ENCODE results near the gene ZNF506. TPM values are rescaled to one million over a fixed set of nuclear protein-coding genes. Genes with fewer than 3 reads are reported as not detected.
"Not testable (repeated sequence)": the region's sequence is repeated elsewhere in the genome, so short reads cannot be mapped to it uniquely, and the experiment has no call there.

ZNF506 gene
- total RNA-seq, 1 donor from 2014 or later = 8.1 TPM

GRCh38 chr19:19805480-19805879, 16.1 kb downstream of the ZNF506 start:
- Mint-ChIP-seq H3K9me3 (ENCODE audit: low read depth) (peaks cover 26% of the 10 kb centered on the region), H3K4me3 (ENCODE audit: unreplicated experiment) (no peak overlapping the region), H3K27ac (ENCODE audit: unreplicated experiment) (no peak overlapping the region), H3K27me3 (ENCODE audit: low read depth) (no peaks in the 10 kb centered on the region), H3K36me3 (ENCODE audit: low read depth) (peaks cover 29% of the 10 kb centered on the region), H3K4me1 (ENCODE audit: low read depth) (no peaks in the 10 kb centered on the region)
- TF ChIP-seq CTCF (IDR thresholded peaks at IDR 0.05) = no peak
- DNase-seq (ENCODE audit: low spot score) = no peak

GRCh38 chr19:19788015-19788414, 33.5 kb downstream of the ZNF506 start:
- no peak for TF ChIP-seq CTCF (IDR thresholded peaks at IDR 0.05)
- Mint-ChIP-seq H3K27me3 (ENCODE audit: low read depth) (no peaks in the 10 kb centered on the region), H3K27ac (ENCODE audit: unreplicated experiment) (no peak overlapping the region), H3K4me1 (ENCODE audit: low read depth) (no peaks in the 10 kb centered on the region), H3K9me3 (ENCODE audit: low read depth) (peaks cover 5% of the 10 kb centered on the region), H3K4me3 (ENCODE audit: unreplicated experiment) (no peak overlapping the region), H3K36me3 (ENCODE audit: low read depth) (peaks cover 31% of the 10 kb centered on the region)
- no peak for DNase-seq (ENCODE audit: low spot score)

- H3K9me3 Mint-ChIP-seq (ENCODE audit: low read depth); H3K4me3 Mint-ChIP-seq (ENCODE audit: unreplicated experiment); H3K4me1 Mint-ChIP-seq (ENCODE audit: low read depth); H3K27me3 Mint-ChIP-seq (ENCODE audit: low read depth); H3K27ac Mint-ChIP-seq (ENCODE audit: unreplicated experiment); DNase-seq (ENCODE audit: low spot score): not testable (repeated sequence)
- H3K36me3 Mint-ChIP-seq (ENCODE audit: low read depth) = peaks cover 22% of the 10 kb centered on the region
These were observed 36.1 kb downstream of the ZNF506 start for GRCh38 chr19:19785476-19785875.

GRCh38 chr19:19782783-19783182, 38.8 kb downstream of the ZNF506 start:
- DNase-seq (ENCODE audit: low spot score) = no peak
- H3K27ac Mint-ChIP-seq (ENCODE audit: unreplicated experiment) = no peak overlapping the region
- peaks cover 15% of the 10 kb centered on the region for H3K36me3 Mint-ChIP-seq (ENCODE audit: low read depth)
- peaks cover 8% of the 10 kb centered on the region for H3K9me3 Mint-ChIP-seq (ENCODE audit: low read depth)
- no peak overlapping the region for H3K4me3 Mint-ChIP-seq (ENCODE audit: unreplicated experiment)
- H3K27me3 Mint-ChIP-seq (ENCODE audit: low read depth) = no peaks in the 10 kb centered on the region
- no peak for TF ChIP-seq CTCF (IDR thresholded peaks at IDR 0.05)
- H3K4me1 Mint-ChIP-seq (ENCODE audit: low read depth) = peaks cover 8% of the 10 kb centered on the region

- Mint-ChIP-seq H3K36me3 (ENCODE audit: low read depth) (peaks cover 11% of the 10 kb centered on the region), H3K4me1 (ENCODE audit: low read depth) (peaks cover 18% of the 10 kb centered on the region)
- H3K27me3 Mint-ChIP-seq (ENCODE audit: low read depth) = not testable (repeated sequence)
These were observed 39.8 kb downstream of the ZNF506 start for GRCh38 chr19:19781791-19782190.

DNA sequence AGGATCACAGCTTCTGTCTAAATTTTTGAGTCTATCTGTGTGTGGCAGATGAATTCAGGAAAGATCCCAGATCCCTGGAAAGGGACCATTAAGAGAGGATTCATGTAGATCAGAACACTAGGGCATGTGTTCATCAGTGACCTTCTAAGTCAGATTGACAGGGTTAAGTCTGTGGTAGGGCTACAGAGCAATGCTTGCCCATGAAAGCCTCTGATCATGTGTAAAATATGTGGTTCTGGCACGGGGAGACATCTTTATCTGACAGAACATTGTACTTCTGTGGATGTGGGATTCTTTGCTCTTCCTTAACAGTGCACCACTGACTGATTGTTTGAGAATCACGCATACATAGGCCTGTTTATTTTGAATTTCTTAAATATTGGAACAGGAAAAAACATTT, 42.9 kb downstream of the ZNF506 start:
- Mint-ChIP-seq H3K27me3 (ENCODE audit: low read depth) (no peaks in the 10 kb centered on the region), H3K4me3 (ENCODE audit: unreplicated experiment) (no peak overlapping the region), H3K27ac (ENCODE audit: unreplicated experiment) (no peak overlapping the region), H3K36me3 (ENCODE audit: low read depth) (peaks cover 5% of the 10 kb centered on the region), H3K4me1 (ENCODE audit: low read depth) (peaks cover 29% of the 10 kb centered on the region), H3K9me3 (ENCODE audit: low read depth) (peaks cover 5% of the 10 kb centered on the region)
- no peak for DNase-seq (ENCODE audit: low spot score)
- no peak for TF ChIP-seq CTCF (IDR thresholded peaks at IDR 0.05)

More at GRCh38 chr19:19781791-19782190, 39.8 kb downstream of the ZNF506 start:
- not testable (repeated sequence) for H3K9me3 Mint-ChIP-seq (ENCODE audit: low read depth); DNase-seq (ENCODE audit: low spot score); H3K27ac Mint-ChIP-seq (ENCODE audit: unreplicated experiment); H3K4me3 Mint-ChIP-seq (ENCODE audit: unreplicated experiment)
